ENCODE measurements around the gene ERH. TPM values are rescaled to one million over a fixed set of nuclear protein-coding genes. Genes with fewer than 3 reads are reported as not detected.

Gene ERH
- polyA plus RNA-seq, 3 donors: 63.6 to 67.0 (median 64.3) TPM

GRCh38 chr14:69351911-69352310 lies 46.2 kb downstream of the ERH start:
- Histone ChIP-seq H3K4me2 (replicated peaks; ENCODE audit: extremely low read depth, low read length, poor library complexity, severe bottlenecking) (no peak overlapping the region), H3K36me3 (replicated peaks in 1 of 2; ENCODE audit: control insufficient read depth in 1 of 2, insufficient read depth in 2 of 2, low read length in 2 of 2) (no peaks in the 10 kb centered on the region), H3K27me3 (ENCODE audit: control insufficient read depth in 2 of 2, insufficient read depth in 2 of 2, low read length in 2 of 2) (no peaks in the 10 kb centered on the region), H3K27ac (ENCODE audit: low read depth in 1 of 2, low read length in 2 of 2) (no peak overlapping the region), H3K4me3 (replicated peaks in 1 of 3; ENCODE audit: low read depth in 2 of 3, low read length in 3 of 3) (no peak overlapping the region), H2AFZ (ENCODE audit: insufficient read depth, low read depth, low read length, poor library complexity, severe bottlenecking) (no peak overlapping the region), H3K79me2 (ENCODE audit: insufficient read depth, low read length) (no peaks in the 10 kb centered on the region), H3K4me1 (ENCODE audit: control insufficient read depth in 1 of 2, insufficient read depth in 2 of 2, low read length in 2 of 2) (peaks cover 11 to 16% of the 10 kb centered on the region in 2 donors), H3K9ac (ENCODE audit: insufficient read depth, low read length, poor library complexity, severe bottlenecking) (no peak overlapping the region), H4K20me1 (ENCODE audit: insufficient read depth, low read length) (no peaks in the 10 kb centered on the region), H3K9me3 (replicated peaks in 1 of 2; ENCODE audit: control insufficient read depth in 1 of 2, insufficient read depth in 1 of 2, low read length in 2 of 2) (no peaks in the 10 kb centered on the region)
- Mint-ChIP-seq H3K9me3 (no peaks in the 10 kb centered on the region), H3K4me3 (no peak overlapping the region), H3K27ac (no peak overlapping the region), H3K36me3 (no peaks in the 10 kb centered on the region), H3K4me1 (peaks cover 19% of the 10 kb centered on the region), H3K27me3 (ENCODE audit: low read depth in 3 of 3) (peaks cover 1 to 14% (median 10%) of the 10 kb centered on the region in 3 donors)
- no peak for DNase-seq
- no peak for TF ChIP-seq CTCF (IDR thresholded peaks at IDR 0.05)
- intact Hi-C loops (cut with micrococcal nuclease): no loop called here
- 63% methylated on average over 2 of the region's 5 CpGs for WGBS (ENCODE audit: insufficient coverage)

DNA sequence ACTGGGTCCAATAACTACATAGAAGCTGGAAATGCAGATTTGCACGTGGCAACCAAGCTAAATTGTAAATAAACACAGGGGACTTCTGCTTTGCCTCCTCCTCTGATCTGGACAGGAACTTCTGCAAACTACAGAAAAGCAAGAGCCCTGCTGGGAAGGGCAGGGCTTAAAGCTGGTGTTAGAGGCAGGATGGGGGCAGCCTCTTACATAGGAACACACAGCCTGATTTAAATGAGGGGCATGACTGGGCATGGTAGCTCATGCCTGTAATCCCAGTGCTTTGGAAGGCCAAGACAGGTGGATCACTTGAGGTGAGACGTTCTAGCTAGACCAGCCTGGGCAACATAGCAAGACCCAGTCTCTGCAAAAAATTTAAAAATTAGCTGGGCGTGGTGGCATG lies 46.7 kb downstream of the ERH start:
- DNase-seq: peak; percentile 24 to 37 (median 25)
- Histone ChIP-seq H3K36me3 (replicated peaks in 1 of 2; ENCODE audit: control insufficient read depth in 1 of 2, insufficient read depth in 2 of 2, low read length in 2 of 2) (no peaks in the 10 kb centered on the region), H3K9me3 (replicated peaks in 1 of 2; ENCODE audit: control insufficient read depth in 1 of 2, insufficient read depth in 1 of 2, low read length in 2 of 2) (no peaks in the 10 kb centered on the region), H4K20me1 (ENCODE audit: insufficient read depth, low read length) (no peaks in the 10 kb centered on the region), H3K27me3 (ENCODE audit: control insufficient read depth in 2 of 2, insufficient read depth in 2 of 2, low read length in 2 of 2) (no peaks in the 10 kb centered on the region), H3K4me2 (replicated peaks; ENCODE audit: extremely low read depth, low read length, poor library complexity, severe bottlenecking) (no peak overlapping the region), H2AFZ (ENCODE audit: insufficient read depth, low read depth, low read length, poor library complexity, severe bottlenecking) (no peak overlapping the region), H3K79me2 (ENCODE audit: insufficient read depth, low read length) (no peaks in the 10 kb centered on the region), H3K4me1 (ENCODE audit: control insufficient read depth in 1 of 2, insufficient read depth in 2 of 2, low read length in 2 of 2) (peaks cover 11 to 16% of the 10 kb centered on the region in 2 donors), H3K4me3 (replicated peaks in 1 of 3; ENCODE audit: low read depth in 2 of 3, low read length in 3 of 3) (no peak overlapping the region), H3K27ac (ENCODE audit: low read depth in 1 of 2, low read length in 2 of 2) (peak overlapping the region in 1 of 2 donors; percentile 47), H3K9ac (ENCODE audit: insufficient read depth, low read length, poor library complexity, severe bottlenecking) (no peak overlapping the region)
- intact Hi-C loops (cut with micrococcal nuclease): no loop called here
- Mint-ChIP-seq H3K36me3 (no peaks in the 10 kb centered on the region), H3K4me1 (peaks cover 19% of the 10 kb centered on the region), H3K9me3 (no peaks in the 10 kb centered on the region), H3K27me3 (ENCODE audit: low read depth in 3 of 3) (peaks cover 1 to 13% (median 10%) of the 10 kb centered on the region in 3 donors), H3K27ac (peak overlapping the region in 4 of 7 donors; percentile 16 to 71 (median 44)), H3K4me3 (peak overlapping the region in 1 of 2 donors; percentile 15)
- TF ChIP-seq CTCF (IDR thresholded peaks at IDR 0.05): no peak
- WGBS (ENCODE audit: insufficient coverage): 63% methylated on average over 3 of the region's 3 CpGs
